GM23248 (cell line): ENCODE measurements around the gene SNUPN. TPM values are rescaled to one million over a fixed set of nuclear protein-coding genes. Genes with fewer than 3 reads are reported as not detected.
"Not testable (repeated sequence)": the region's sequence is repeated elsewhere in the genome, so short reads cannot be mapped to it uniquely, and the experiment has no call there.

ENCODE experiments used
- DNase-seq: peaks from one replicate; pipeline ENCODE4 v3.0.0-alpha.2; 2015
- H2AFZ ChIP-seq: fragments of 200-600 bp; sonication (generic); 2 replicates; pipeline ENCODE4 v1.6.1; 2016; ENCODE audit warnings: antibody characterized with exemption
- H3F3A ChIP-seq: fragments of 200-600 bp; sonication (generic); 2 replicates; pipeline ENCODE4 v1.6.1; 2016; ENCODE audit warnings: mild to moderate bottlenecking, antibody characterized with exemption, mixed run types; ENCODE audit not compliant: insufficient read depth
- H3K27ac ChIP-seq: fragments of 200-600 bp; sonication (generic); 2 replicates; pipeline ENCODE4 v1.5.1; 2016; ENCODE audit warnings: mild to moderate bottlenecking
- H3K27me3 ChIP-seq: fragments of 200-600 bp; sonication (generic); replicated peaks from 2 replicates; pipeline ENCODE4 v1.6.1; 2016; ENCODE audit warnings: mild to moderate bottlenecking; ENCODE audit not compliant: insufficient read depth
- H3K36me3 ChIP-seq: fragments of 200-600 bp; sonication (generic); 2 replicates; pipeline ENCODE4 v1.6.1; 2016; ENCODE audit warnings: low read depth, mild to moderate bottlenecking
- H3K4me1 ChIP-seq: fragments of 200-600 bp; sonication (generic); 2 replicates; pipeline ENCODE4 v1.6.1; 2016; ENCODE audit warnings: mild to moderate bottlenecking; ENCODE audit not compliant: insufficient read depth
- H3K4me2 ChIP-seq: fragments of 200-600 bp; sonication (generic); one replicate; pipeline ENCODE4 v1.6.1; 2016; ENCODE audit warnings: mild to moderate bottlenecking; ENCODE audit not compliant: unreplicated experiment
- H3K4me3 ChIP-seq: fragments of 200-600 bp; sonication (generic); 2 replicates; pipeline ENCODE4 v1.5.1; 2016; ENCODE audit warnings: mild to moderate bottlenecking
- H3K79me2 ChIP-seq: fragments of 200-600 bp; sonication (generic); 2 replicates; pipeline ENCODE4 v1.6.1; 2016; ENCODE audit warnings: mild to moderate bottlenecking; ENCODE audit not compliant: insufficient read depth
- H3K9ac ChIP-seq: fragments of 200-600 bp; sonication (generic); 2 replicates; pipeline ENCODE4 v1.6.1; 2016; ENCODE audit warnings: mild to moderate bottlenecking
- H3K9me2 ChIP-seq: fragments of 200-600 bp; sonication (generic); 2 replicates; pipeline ENCODE4 v1.6.1; 2016; ENCODE audit warnings: mixed run types, mild to moderate bottlenecking, moderate library complexity; ENCODE audit not compliant: insufficient read depth
- H3K9me3 ChIP-seq: fragments of 200-600 bp; sonication (generic); one replicate; pipeline ENCODE4 v1.6.1; 2017; ENCODE audit warnings: low read depth
- H4K20me1 ChIP-seq: fragments of 200-600 bp; sonication (generic); 2 replicates; pipeline ENCODE4 v1.6.0; 2016; ENCODE audit not compliant: insufficient read depth
- EZH2 ChIP-seq: fragments of 200-600 bp; sonication (generic); IDR thresholded peaks from 2 replicates; pipeline ENCODE4 v1.6.1; 2018; ENCODE audit warnings: antibody characterized with exemption, mild to moderate bottlenecking; ENCODE audit not compliant: insufficient read depth, poor library complexity, severe bottlenecking
- EZH2phosphoT487 ChIP-seq: fragments of 200-600 bp; sonication (generic); IDR thresholded peaks from 2 replicates; pipeline ENCODE4 v1.6.1; 2018; ENCODE audit warnings: antibody characterized with exemption, moderate library complexity, mild to moderate bottlenecking, low read depth; ENCODE audit not compliant: insufficient read depth
- WGBS, 2 experiments: methylation state at CpG; one replicate each; pipeline ENCODE4 v1.1.6; 2015 to 2017; ENCODE audit warnings: low lambda C conversion rate in 2 of 2, low coverage in 1 of 2; ENCODE audit errors: missing lambda C conversion rate in 2 of 2; 5-methylcytosine and 5-hydroxymethylcytosine counted together
- in situ Hi-C: fragments of 300-500 bp; cut with MboI; formaldehyde crosslinking; loops from 2 replicates; pipeline ENCODE4 v1.15.0; 2020
- polyA plus RNA-seq: library from polyadenylated mRNA; unstranded; fragments of >200 nt; fragmentation: Nextera tagmentation; extraction: Ambion mirVana; gene quantifications from 2 replicates; pipeline ENCODE4 v1.2.1, GENCODE V29; 2016
- total RNA-seq: library from RNA; depleted of rRNA; stranded (reverse); fragments of >200 nt; shearing (Covaris generic); gene quantifications from 2 replicates; pipeline ENCODE4 v1.2.3, GENCODE V29; 2014

SNUPN gene
- total and polyA plus RNA-seq, 2 experiments from 2014 or later: 33.5 to 38.0 TPM

- Histone ChIP-seq H2AFZ (no peak overlapping the region), H3K4me1 (peaks cover 32% of the 10 kb centered on the region), H3F3A (peaks cover 20% of the 10 kb centered on the region), H3K79me2 (peaks cover 97% of the 10 kb centered on the region), H4K20me1 (0 out of 2 replicates have a peak, but pooled peaks cover 9% of the 10 kb centered on the region), H3K27me3 (no peaks in the 10 kb centered on the region), H3K9me3 (no peaks in the 10 kb centered on the region), H3K4me2 (no peak overlapping the region), H3K4me3 (no peak overlapping the region), H3K27ac (no peak overlapping the region; the same call in 1 of the 2 replicates), H3K9me2 (no peaks in the 10 kb centered on the region), H3K9ac (no peak overlapping the region), H3K36me3 (no peaks in the 10 kb centered on the region)
- in situ Hi-C loops: no loop called here
- TF ChIP-seq EZH2: no peak
- no peak for TF ChIP-seq EZH2phosphoT487
- WGBS, 2 experiments: 76 to 81% methylated on average over 8 of the region's 8 CpGs
- DNase-seq: no peak
Observed at GRCh38 chr15:75570126-75570845, 55.2 kb downstream of the SNUPN start.

DNA sequence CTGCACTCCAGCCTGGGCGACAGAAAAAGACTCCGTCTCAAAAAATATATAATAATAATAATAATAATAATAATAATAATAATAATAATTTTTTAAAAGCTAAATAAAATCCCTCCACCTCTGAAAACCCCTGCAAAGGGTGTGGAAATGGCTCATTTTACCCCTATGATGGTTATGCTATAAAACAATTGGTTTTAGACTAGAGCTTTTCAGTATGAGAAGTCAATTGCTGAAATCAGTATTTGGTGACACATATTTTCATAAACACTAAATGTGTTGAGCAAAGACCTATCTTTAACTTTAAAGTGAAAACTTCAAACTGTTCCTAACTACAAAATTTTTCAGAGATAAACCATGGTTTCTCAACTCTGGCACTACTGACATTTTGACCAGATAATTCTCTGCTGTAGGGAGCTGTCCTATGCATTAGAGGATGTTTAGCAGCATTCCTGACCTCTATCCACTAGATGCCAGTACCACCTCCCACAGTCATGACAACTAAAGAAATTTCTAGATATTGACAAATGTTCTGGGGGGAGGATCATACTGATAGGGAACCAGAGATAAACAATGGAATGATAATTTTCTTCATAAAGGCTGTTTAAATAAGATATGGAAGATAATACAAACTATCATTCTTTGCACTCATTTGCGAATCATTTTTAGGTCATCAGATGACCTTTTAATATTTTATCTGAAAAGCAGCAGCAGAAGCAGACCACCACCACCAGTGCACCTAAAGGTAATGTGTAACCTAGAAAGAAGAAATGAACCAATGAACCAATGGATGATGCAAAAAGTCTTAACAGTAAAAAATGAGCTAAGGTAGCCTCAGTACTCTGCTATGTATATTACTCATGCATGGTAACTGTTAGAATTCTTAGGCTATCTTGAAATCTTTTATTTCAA, 60.2 kb downstream of the SNUPN start:
- Histone ChIP-seq H3K4me2 (peak overlapping the region; percentile 76), H3K27me3 (no peaks in the 10 kb centered on the region), H3K9me2 (no peaks in the 10 kb centered on the region), H3K4me3 (no peak overlapping the region), H3K9me3 (no peaks in the 10 kb centered on the region), H2AFZ (no peak overlapping the region), H3K9ac (peak overlapping the region; percentile 55), H3K4me1 (peaks cover 16% of the 10 kb centered on the region), H4K20me1 (0 out of 2 replicates have a peak, but pooled peaks cover 9% of the 10 kb centered on the region), H3K27ac (peak overlapping the region; percentile 82), H3F3A (peaks cover 9% of the 10 kb centered on the region; the same call in 1 of the 2 replicates), H3K36me3 (no peaks in the 10 kb centered on the region), H3K79me2 (peaks cover 100% of the 10 kb centered on the region)
- WGBS, 2 experiments: 97 to 99% methylated on average over 3 of the region's 3 CpGs
- in situ Hi-C loops: no loop called here
- TF ChIP-seq EZH2phosphoT487 (no peak), EZH2 (no peak)
- DNase-seq: peak; percentile 74

DNA sequence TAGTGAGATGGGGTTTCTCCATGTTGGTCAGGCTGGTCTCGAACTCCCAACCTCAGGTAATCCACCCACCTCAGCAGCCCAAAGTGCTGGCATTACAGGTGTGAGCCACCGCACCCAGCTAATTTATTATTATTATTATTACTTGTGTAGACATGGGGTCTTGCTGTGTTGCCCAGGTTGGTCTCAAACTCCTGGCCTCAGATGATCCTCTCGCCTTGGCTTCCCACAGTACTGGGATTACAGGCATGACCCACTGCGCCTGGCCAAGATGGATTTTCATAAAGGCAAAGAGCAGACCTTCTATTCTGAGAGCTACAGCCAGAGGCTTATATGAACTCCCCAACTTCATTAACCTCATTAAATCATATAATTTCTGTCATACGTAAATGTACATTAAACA, 63.6 kb downstream of the SNUPN start:
- Histone ChIP-seq H2AFZ (no peak overlapping the region), H3K27ac (no peak overlapping the region), H4K20me1 (0 out of 2 replicates have a peak, but pooled peaks cover 9% of the 10 kb centered on the region), H3K4me1 (peaks cover 14% of the 10 kb centered on the region), H3K4me2 (no peak overlapping the region), H3K27me3 (no peaks in the 10 kb centered on the region), H3K79me2 (peaks cover 88% of the 10 kb centered on the region), H3K9me2 (no peaks in the 10 kb centered on the region), H3K9ac (no peak overlapping the region), H3K4me3 (no peak overlapping the region), H3K9me3 (no peaks in the 10 kb centered on the region), H3F3A (peaks cover 9% of the 10 kb centered on the region; the same call in 1 of the 2 replicates), H3K36me3 (no peaks in the 10 kb centered on the region)
- 96 to 98% methylated on average over 5 of the region's 5 CpGs for WGBS, 2 experiments
- in situ Hi-C loops: no loop called here
- TF ChIP-seq EZH2phosphoT487 (no peak), EZH2 (no peak)
- DNase-seq: no peak

- WGBS, 2 experiments: 94% methylated on average over 5 to 6 of the region's 6 CpGs
- in situ Hi-C loops, H3K4me2 ChIP-seq, H2AFZ ChIP-seq, H3K27me3 ChIP-seq, H3K27ac ChIP-seq, H3K9ac ChIP-seq, H3F3A ChIP-seq, DNase-seq, H3K9me3 ChIP-seq, H3K4me3 ChIP-seq, H3K36me3 ChIP-seq, H3K9me2 ChIP-seq, H3K4me1 ChIP-seq, H4K20me1 ChIP-seq: not testable (repeated sequence)
- peaks cover 88% of the 10 kb centered on the region for H3K79me2 ChIP-seq
Observed at GRCh38 chr15:75559360-75559759, 66.2 kb downstream of the SNUPN start.

- H3K4me3 ChIP-seq, in situ Hi-C loops, H3K4me2 ChIP-seq, H3K4me1 ChIP-seq, H3K36me3 ChIP-seq, H3K9me3 ChIP-seq, H3K27me3 ChIP-seq, DNase-seq, H2AFZ ChIP-seq, H4K20me1 ChIP-seq, H3K9ac ChIP-seq, H3K27ac ChIP-seq, H3K9me2 ChIP-seq, H3F3A ChIP-seq: not testable (repeated sequence)
- 93 to 95% methylated on average over 17 to 28 of the region's 28 CpGs for WGBS, 2 experiments
- H3K79me2 ChIP-seq: peaks cover 88% of the 10 kb centered on the region
Observed at GRCh38 chr15:75558955-75559354, 66.6 kb downstream of the SNUPN start.
